Type B pancreatic cell (in vitro differentiated cells): ENCODE results near the gene AGXT2. TPM values are rescaled to one million over a fixed set of nuclear protein-coding genes. Genes with fewer than 3 reads are reported as not detected.

Source experiments
- DNase-seq: peaks from one replicate; pipeline ENCODE4 v3.0.0; 2021; ENCODE audit warnings: mixed read lengths; ENCODE audit not compliant: unreplicated experiment; ENCODE audit errors: extremely low spot score
- H3K27ac Mint-ChIP-seq: 2 replicates; pipeline ENCODE4 v1.8.0; 2021; ENCODE audit warnings: mild to moderate bottlenecking, mixed read lengths
- H3K27me3 Mint-ChIP-seq: 2 replicates; pipeline ENCODE4 v1.8.0; 2021; ENCODE audit warnings: mixed read lengths
- H3K36me3 Mint-ChIP-seq: 2 replicates; pipeline ENCODE4 v1.8.0; 2021; ENCODE audit warnings: mixed read lengths
- H3K4me1 Mint-ChIP-seq: one replicate; pipeline ENCODE4 v1.8.0; 2021; ENCODE audit warnings: mixed read lengths; ENCODE audit not compliant: unreplicated experiment
- H3K4me3 Mint-ChIP-seq: 2 replicates; pipeline ENCODE4 v1.8.0; 2021; ENCODE audit warnings: mild to moderate bottlenecking, mixed read lengths
- H3K9me3 Mint-ChIP-seq: 2 replicates; pipeline ENCODE4 v1.8.0; 2021; ENCODE audit warnings: mixed read lengths
- total RNA-seq: library from RNA; stranded (reverse); gene quantifications from 2 replicates; pipeline ENCODE4 v1.2.1, GENCODE V29; 2021; ENCODE audit warnings: low replicate concordance
- TF ChIP-seq, protein P1 (sequence below): fragments of 200-600 bp; sonication (generic); conservative IDR thresholded peaks from 2 replicates; pipeline ENCODE4 v1.5.0; 2021; ENCODE audit warnings: antibody characterized with exemption, mild to moderate bottlenecking

AGXT2 gene
- total RNA-seq, 1 donor from 2014 or later = not detected

DNA sequence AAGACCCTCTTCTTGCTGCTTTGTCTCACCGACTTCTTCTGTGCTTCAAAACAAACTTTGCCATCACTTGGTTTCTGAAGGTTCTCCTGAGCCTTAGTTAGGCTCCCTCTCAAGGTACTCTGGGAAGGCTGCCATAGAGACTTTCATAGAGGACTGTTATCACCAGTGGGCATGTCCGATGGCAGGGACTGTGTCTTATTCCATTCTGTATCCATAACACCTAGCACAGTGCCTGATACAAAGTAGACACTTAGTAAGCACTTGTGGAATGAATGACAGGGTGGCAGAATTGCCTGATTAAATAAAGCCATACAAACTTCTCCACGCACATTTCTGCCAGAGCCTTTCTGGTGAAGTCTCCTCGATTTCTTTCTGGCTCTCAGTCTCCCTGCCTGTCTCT is 32.7 kb downstream of the AGXT2 start:
- no peak overlapping the region for H3K4me3 Mint-ChIP-seq
- peaks cover 9% of the 10 kb centered on the region for H3K4me1 Mint-ChIP-seq
- no peaks in the 10 kb centered on the region for H3K9me3 Mint-ChIP-seq
- no peaks in the 10 kb centered on the region for H3K36me3 Mint-ChIP-seq
- H3K27me3 Mint-ChIP-seq = no peaks in the 10 kb centered on the region
- no peak for DNase-seq
- TF ChIP-seq, protein P1, sequence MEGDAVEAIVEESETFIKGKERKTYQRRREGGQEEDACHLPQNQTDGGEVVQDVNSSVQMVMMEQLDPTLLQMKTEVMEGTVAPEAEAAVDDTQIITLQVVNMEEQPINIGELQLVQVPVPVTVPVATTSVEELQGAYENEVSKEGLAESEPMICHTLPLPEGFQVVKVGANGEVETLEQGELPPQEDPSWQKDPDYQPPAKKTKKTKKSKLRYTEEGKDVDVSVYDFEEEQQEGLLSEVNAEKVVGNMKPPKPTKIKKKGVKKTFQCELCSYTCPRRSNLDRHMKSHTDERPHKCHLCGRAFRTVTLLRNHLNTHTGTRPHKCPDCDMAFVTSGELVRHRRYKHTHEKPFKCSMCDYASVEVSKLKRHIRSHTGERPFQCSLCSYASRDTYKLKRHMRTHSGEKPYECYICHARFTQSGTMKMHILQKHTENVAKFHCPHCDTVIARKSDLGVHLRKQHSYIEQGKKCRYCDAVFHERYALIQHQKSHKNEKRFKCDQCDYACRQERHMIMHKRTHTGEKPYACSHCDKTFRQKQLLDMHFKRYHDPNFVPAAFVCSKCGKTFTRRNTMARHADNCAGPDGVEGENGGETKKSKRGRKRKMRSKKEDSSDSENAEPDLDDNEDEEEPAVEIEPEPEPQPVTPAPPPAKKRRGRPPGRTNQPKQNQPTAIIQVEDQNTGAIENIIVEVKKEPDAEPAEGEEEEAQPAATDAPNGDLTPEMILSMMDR = no peak
- no peak overlapping the region for H3K27ac Mint-ChIP-seq

DNA sequence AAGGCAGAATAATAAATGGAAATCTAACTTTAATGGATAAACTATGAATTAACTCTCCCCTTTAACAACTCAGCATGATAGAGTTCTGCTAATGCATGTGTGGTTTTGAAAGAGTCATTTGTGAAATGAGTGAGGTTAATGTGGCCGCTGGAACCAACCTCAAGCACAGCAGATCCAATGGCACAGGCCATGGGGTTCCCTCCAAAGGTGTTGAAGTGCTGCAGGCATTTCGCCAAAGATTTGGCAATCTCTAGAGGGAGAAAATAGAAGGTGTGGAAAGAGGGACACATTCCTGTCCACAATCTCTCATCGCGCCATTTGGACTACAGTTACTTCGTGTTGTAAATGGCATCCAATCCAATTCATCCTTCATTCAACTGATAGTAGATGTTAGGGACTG is 35.0 kb downstream of the AGXT2 start:
- no peaks in the 10 kb centered on the region for H3K9me3 Mint-ChIP-seq
- TF ChIP-seq, protein P1 = no peak
- H3K4me3 Mint-ChIP-seq = no peak overlapping the region
- no peak for DNase-seq
- peaks cover 9% of the 10 kb centered on the region for H3K4me1 Mint-ChIP-seq
- no peak overlapping the region for H3K27ac Mint-ChIP-seq
- H3K27me3 Mint-ChIP-seq = peaks cover 2% of the 10 kb centered on the region
- H3K36me3 Mint-ChIP-seq = no peaks in the 10 kb centered on the region

DNA sequence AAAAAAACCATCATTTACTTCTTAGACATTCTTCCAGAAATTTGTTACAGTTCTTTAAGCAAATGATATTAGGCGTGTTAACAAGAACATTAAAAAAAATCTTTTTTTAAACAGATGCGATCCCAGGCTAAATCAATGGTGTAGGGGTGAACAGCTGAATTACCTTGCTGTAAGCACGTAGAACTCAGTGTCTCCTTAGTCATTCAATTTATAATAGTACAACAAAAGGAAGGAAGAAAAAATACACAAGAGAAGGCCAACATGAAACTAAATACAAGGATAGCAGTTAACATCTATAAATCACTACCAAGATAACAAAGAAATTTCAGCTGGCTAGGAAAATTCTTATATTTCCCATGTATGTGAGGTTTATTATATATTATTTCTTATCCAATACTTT is 35.4 kb downstream of the AGXT2 start:
- H3K27ac Mint-ChIP-seq = no peak overlapping the region
- H3K4me1 Mint-ChIP-seq = peaks cover 9% of the 10 kb centered on the region
- H3K4me3 Mint-ChIP-seq = no peak overlapping the region
- TF ChIP-seq, protein P1 = no peak
- no peak for DNase-seq
- H3K27me3 Mint-ChIP-seq = peaks cover 2% of the 10 kb centered on the region
- H3K9me3 Mint-ChIP-seq = no peaks in the 10 kb centered on the region
- H3K36me3 Mint-ChIP-seq = no peaks in the 10 kb centered on the region

DNA sequence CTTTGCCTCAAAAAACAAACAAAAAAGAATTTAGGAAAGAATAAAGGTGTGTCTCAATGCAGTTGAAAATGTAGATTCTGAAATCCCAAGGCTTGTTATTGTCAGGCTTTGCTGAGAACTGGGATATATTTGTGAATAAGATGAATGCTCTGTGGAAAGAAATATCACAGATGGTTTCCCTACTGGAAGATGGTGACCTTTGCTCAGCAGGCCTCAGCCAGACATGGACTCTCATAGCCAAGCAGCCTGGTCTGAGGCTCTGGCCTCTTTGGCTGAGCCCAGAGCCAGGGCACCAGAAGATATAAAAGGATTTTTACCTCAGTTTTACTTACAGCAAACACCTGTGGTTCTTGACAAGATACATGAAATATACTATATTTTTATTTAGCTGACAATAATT is 37.1 kb downstream of the AGXT2 start:
- TF ChIP-seq, protein P1 = no peak
- H3K4me3 Mint-ChIP-seq = no peak overlapping the region
- H3K9me3 Mint-ChIP-seq = no peaks in the 10 kb centered on the region
- H3K27me3 Mint-ChIP-seq = peaks cover 2% of the 10 kb centered on the region
- no peak for DNase-seq
- H3K27ac Mint-ChIP-seq = no peak overlapping the region
- H3K36me3 Mint-ChIP-seq = no peaks in the 10 kb centered on the region
- no peaks in the 10 kb centered on the region for H3K4me1 Mint-ChIP-seq

DNA sequence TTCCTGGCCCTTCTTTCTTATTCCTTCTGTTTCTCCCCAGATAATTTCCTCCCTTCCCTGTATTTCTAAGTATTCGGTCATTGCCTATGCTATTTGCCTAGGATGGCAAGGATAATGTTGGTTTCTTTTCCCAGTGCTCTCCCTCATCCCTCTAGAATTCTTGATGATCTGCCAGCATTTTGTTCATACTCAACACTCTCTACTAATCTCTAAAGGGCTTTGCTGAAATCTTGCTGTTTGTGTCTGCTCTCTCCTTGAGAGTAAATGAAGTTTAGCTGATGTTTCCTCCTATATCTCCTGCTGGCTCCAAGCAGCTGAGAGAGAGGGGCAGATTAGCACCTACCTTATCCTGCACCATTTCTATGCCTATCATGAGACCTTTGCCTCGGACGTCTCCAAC is 38.1 kb downstream of the AGXT2 start:
- Mint-ChIP-seq H3K36me3 (no peaks in the 10 kb centered on the region), H3K27me3 (peaks cover 7% of the 10 kb centered on the region), H3K4me1 (no peaks in the 10 kb centered on the region), H3K4me3 (no peak overlapping the region), H3K27ac (no peak overlapping the region), H3K9me3 (no peaks in the 10 kb centered on the region)
- TF ChIP-seq, protein P1 = no peak
- no peak for DNase-seq

DNA sequence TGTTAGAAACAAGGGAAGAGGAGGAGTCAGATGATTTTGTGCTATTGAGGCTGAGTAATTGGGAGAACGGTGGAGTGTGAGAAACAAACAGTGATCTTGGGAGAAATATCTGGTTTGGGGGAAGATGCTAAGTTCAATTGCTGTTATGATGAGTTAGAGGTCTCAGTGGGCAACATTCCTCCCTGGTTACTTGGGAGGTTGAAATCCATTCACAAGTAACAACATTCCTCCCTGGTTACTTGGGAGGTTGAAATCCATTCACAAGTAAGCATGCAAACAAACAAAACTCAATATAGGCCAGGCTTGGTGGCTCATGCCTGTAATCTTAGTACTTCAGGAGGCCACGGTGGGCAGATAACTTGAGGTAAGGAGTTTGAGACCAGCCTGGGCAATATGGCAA is 38.7 kb downstream of the AGXT2 start:
- Mint-ChIP-seq H3K4me1 (no peaks in the 10 kb centered on the region), H3K27ac (no peak overlapping the region), H3K36me3 (no peaks in the 10 kb centered on the region), H3K4me3 (no peak overlapping the region), H3K9me3 (no peaks in the 10 kb centered on the region), H3K27me3 (peaks cover 12% of the 10 kb centered on the region)
- TF ChIP-seq, protein P1 = no peak
- no peak for DNase-seq
